G401 (cell line): ENCODE results near the gene COBLL1. TPM values are rescaled to one million over a fixed set of nuclear protein-coding genes. Genes with fewer than 3 reads are reported as not detected.

ENCODE experiments used
- DNase-seq: peaks from one replicate; pipeline ENCODE4 v3.0.0-alpha.2; 2015; ENCODE audit warnings: low spot score
- in situ Hi-C: cut with HindIII; loops from 2 replicates; pipeline ENCODE4 v1.10.0; 2016; ENCODE audit warnings: low sequenced_read_pairs, mixed read lengths
- total RNA-seq: library from RNA; depleted of rRNA; stranded (reverse); fragments of >200 nt; shearing (Covaris generic); gene quantifications from 2 replicates; pipeline ENCODE4 v1.2.3, GENCODE V29; 2014

COBLL1 gene
- total RNA-seq, 1 experiment from 2014 or later = not detected

DNA sequence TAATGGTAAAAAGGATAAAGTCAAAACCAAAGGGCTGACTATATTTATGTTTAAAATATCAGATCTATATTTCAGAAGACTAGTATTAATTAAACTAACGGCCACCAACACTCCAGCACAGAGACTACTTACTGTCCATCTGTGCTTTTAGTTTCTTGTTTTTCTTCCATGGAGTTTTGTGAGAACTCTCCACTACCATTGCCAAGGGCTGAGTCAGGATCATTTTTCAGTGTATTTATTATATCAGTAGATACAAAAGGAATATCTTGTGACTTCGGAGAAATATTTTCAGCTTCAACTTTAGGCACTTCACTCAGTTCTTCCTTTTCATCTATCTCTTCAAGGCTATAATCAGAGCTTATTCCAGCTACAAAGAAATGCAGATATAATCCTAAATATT, 141.2 kb downstream of the COBLL1 start:
- no peak for DNase-seq
- in situ Hi-C loops = no loop called here

DNA sequence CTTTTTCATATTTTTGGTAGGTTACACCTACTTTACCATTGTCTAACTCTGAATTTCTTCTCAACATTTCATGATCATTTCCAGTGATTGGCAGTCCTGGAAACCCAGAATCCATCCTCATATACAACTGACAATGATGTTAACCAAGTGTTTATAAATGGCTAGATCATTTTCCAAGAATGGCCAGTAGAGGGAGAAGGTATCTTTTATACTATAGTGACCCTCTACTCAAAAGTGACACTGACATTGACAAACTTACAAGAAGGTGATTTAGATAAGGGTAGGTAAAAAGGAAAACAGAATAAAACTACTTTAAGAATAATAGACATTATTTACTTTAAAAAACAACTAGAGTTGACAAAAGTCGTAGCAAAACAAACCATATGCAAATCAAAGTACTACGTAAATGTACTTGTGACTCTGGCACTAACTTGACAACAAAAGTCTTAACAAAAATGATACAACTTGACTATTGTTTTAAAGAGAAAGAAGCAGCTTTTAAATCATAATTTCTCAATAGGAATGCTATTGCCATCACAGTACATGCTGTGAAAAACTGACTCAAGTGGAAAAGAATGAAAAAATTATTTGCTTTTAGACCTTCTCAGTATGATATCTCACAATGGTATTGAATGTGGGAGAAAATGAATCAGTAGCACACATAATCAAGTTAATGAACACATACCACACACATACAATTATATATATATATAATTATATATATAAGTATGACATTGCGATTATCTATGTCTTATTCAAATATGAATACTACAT, 143.7 kb downstream of the COBLL1 start:
- in situ Hi-C loops = no loop called here
- DNase-seq = no peak

DNA sequence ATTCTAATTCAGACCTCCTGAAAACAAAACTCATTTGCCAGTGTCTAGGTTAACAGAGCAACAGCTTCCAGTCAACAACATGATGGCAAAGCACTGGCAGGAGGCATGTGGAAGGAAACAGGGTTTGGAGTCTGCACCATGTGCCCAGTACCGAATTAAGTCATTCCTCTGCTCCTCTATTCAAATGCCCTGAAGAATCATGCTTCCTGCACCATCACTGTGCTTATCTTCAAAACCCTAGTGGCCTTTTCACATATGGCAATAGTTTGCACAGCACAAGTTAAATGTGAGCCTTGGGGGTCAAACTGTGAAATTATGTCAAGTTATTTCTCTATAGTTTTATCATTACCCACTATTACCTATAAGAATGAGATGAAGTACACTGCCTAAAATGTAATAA, 145.0 kb downstream of the COBLL1 start:
- in situ Hi-C loops = no loop called here
- DNase-seq = no peak

DNA sequence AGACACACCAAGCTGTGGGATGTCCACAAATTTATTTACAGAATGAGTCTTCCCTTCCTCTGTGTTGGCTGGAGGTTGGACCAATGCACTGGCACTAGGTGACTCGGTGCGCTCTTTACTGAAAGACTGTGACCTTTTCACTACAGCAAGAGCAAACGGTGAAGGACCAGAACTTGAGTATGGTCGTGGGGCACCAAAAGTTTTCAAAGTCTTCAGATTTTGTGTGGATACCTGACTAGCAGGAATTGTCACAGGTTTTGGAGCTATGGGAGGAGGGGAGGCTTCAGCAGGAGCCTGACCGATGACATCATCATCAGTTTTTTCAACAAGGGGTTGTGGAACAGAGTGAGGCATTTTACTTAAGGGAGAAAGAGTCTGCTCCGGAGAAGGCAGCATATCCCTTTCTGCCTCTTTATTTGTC, 147.3 kb downstream of the COBLL1 start:
- in situ Hi-C loops = no loop called here

DNA sequence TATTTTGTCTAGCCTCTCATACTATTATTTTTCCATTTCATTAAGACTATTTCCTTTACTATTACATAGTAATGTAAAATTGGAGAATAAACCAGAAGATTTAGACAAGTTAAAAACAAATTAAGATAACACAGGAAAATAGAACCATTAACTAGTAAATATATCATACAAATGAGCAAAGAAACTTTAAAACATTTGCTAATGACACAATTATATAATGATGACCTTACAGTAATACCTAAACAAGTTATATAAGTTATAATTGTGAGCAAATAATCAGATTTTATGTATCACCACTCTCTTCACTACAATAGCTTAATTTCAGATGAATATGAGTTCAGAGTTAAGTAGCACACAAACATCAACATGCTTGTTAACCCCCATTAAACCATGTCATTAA, 147.8 kb downstream of the COBLL1 start:
- no peak for DNase-seq
- in situ Hi-C loops = no loop called here

More for the DNA sequence above, 147.3 kb downstream of the COBLL1 start:
- no peak for DNase-seq

DNA sequence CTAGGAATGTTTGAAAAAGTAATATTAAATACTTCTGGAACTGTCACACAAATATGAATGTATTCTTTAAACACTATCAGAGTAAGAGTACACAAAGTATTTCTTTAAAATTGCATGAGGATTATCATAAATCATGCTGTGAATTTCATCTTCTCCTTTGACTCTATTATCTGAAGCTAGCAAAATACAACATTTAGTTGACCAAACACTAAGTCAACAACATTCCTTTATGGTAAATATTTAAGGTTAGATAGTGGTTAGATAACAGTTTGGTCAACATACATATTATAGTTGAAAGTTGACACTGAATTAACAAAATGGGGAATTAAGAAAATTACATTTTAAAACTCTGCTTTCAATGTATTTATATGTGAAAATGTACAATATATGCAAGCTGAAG, 148.2 kb downstream of the COBLL1 start:
- DNase-seq = no peak
- in situ Hi-C loops = no loop called here

DNA sequence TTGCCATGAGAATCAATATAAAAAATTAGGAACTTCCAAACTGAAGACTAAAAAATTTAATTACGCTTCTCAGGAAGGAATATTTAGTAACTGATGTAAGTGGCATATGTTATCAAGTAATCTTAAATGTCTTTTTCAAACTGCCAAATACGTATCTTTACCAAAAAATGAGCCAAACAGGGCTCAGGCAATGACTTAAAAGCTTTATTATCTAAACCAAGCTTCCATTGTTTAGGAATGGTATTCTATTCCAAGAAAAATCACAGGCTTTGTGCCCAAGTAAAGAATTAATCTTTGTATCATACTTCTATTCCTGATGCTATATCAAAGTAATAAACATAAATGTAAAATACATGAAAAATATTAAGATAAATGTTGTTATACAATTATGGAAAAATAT, 148.7 kb downstream of the COBLL1 start:
- in situ Hi-C loops = no loop called here
- no peak for DNase-seq

DNA sequence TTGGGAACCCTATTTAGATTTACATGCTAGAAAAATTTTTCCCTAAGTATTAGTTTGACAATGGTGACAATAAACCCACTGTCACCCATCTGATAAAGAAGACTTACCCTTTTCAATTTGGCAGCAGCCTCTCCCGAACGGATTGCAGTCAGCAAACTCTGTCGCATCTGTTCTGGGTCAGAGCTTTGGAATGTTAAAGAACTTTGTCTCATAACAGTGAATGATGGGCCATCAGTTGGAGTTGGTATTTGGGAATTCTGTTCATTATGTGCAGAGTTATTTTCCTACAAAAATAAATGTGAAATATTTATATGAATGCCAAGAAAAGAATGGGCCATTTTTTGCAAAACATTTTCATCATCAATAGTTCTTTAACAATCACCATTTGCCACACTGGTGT, 149.5 kb downstream of the COBLL1 start:
- in situ Hi-C loops = no loop called here

DNA sequence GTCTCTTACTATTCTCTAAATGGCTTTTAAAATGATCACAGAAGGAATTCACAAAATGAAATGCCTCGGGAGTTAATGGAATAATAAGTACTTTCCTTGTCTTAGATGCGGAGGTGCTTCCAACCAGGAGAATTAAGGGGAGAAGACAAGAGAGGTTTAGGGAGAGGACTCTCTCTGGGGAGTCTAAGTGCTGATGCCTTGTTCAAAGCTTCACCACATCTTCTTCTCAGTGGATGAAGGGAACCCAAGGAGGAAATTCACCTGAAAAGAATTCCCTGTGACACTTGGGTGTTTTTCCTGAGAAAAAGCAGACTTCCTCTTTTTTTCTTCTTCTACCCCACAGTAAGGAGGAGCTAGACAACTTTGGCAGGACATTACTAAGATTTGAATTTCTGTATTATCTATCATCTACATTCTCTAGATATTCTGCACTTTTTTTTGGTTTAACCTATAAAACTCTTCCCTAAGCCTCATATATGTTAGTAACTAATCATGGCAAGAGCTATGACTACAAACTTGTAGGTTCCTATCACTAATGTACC, 150.2 kb downstream of the COBLL1 start:
- in situ Hi-C loops = no loop called here
- no peak for DNase-seq

More for the DNA sequence above, 149.5 kb downstream of the COBLL1 start:
- no peak for DNase-seq

DNA sequence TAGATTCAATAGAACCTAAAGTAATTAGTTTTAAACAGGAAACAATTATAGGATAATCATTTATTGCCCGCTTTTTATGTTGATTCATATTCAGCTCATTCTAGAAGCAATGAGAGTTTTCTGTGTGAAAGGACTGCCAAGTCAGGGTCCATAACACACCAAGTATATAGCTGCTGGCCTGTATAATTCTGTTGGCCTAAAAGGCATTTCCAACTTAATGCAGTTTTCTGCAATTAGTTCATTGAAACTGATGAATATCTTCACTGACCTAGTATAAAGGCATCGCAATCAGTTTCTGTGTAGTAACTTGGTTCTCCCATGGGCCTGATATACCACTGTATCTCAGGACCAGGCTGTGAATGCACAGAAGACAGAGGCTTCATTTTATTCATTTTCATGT, 151.3 kb downstream of the COBLL1 start:
- in situ Hi-C loops = no loop called here
- DNase-seq = no peak

DNA sequence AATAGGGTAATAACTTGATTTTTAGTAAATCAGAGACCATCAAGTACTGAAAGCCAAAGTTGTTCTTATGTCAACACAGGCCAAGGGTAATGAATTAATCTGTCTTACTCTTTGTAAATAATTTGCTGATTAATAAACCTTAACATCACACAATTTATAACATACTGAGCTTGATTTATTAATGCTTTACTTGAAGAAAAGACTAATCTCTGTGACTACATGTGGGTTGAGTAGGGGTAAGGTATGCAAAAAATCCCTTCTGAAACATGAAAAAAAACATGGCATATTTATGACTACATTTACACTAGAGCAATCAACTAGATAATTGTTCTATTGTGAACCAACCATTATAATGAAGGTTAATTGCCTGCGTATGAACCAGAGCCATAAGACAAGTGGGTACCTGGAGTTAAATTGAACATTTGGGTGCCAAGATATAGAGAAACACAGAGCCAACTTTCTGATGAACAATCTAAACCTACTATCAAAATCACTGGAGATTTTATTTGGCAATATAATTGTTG, 152.7 kb downstream of the COBLL1 start:
- in situ Hi-C loops = no loop called here
- no peak for DNase-seq

DNA sequence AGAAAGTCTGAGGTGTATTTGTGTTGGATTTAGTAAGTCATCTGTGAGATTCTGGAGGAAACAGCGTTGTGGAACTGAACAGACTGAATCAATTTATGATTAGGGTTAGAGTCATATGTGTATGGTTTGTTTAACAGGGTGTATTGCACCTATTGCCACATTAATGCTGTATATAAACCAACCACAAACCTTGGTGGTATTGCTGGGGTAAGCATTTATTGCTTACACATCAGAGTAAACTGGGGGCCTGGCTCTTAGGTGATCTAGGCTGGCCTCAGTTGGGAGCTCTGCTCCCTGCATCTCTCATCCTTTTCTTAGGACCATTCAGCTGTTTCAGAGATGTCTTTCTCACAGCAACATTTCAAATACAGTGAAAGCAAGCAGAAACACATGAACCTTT, 160.6 kb downstream of the COBLL1 start:
- in situ Hi-C loops = no loop called here
- no peak for DNase-seq

DNA sequence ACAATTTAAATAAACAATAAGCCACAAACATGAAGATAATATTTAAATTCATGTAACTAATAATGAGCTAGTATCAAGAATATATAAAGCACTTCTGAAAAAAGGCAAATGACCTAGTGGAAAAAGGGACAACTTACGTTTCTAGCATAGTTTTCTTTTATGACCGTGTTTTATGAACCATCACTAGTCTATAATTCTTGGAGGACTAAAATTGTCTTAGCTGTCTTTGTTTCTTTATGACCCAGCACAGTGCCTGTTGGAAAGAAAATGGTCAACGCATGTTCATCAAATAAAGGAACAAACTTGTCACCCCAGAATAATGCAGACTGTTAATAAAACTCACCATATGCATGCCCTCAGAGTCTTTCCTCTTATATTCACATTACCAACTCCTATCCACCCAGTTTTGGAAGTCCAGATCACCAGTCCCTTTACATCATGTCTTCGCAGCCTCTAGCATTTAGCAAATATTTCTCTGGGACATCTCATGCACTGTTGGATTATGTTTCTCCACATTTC, 162.9 kb downstream of the COBLL1 start:
- in situ Hi-C loops = no loop called here
- DNase-seq = no peak

DNA sequence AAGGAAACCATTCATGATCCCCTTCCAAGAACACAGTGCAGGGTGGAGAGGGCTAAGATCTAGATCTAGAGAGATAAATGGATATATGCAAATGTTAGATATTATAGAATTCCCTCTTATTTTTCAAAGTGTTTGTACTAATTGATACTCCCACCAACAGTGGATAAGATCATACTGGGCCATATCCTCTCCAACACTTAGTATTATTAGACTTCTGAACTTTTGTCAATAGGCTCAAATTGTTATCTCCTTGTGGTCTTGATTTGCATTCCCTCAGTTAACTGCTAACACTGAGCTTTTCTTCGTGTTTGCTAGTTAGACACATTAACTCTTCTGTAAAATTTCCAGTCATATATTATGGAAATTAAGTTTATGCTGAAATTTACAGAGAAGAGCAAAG, 163.9 kb downstream of the COBLL1 start:
- DNase-seq = no peak
- in situ Hi-C loops = no loop called here

DNA sequence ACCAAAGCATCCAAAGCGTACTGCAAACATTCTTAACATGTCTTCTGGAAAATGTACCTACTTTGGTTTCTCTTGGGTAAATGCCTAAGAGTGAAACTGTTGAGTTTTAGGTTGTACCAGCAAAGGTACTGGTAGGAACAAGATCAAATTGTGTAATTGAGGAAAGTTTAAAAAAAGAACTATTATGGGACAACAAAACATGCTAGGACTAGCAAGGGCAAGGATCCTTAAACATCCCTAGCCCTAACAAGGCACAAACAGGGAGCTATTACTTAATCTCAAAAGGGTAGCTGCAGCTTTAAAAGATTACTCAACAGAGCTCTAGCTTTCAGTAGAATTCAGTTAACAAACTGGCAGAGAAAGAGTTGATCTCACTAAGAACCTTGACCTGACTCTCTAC, 164.4 kb downstream of the COBLL1 start:
- no peak for DNase-seq
- in situ Hi-C loops = no loop called here

DNA sequence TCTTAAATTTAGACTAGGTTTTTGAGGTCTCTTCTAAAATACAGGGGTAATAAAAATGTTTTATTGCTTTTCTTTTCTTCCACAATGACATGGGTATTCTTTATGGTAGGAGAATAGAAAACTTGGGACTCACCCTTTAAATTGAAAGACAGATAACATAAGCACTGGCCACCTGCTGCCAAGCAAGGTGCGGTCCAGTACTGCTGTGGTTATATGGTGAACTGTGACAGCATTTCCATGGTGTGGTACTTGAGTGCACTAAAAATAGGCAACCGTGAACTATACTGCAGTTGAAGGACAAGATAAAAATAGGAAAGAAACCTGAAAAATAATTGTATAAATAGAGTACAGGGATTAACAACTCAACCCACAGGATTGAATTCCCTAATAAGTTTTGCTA, 165.9 kb downstream of the COBLL1 start:
- no peak for DNase-seq
- in situ Hi-C loops = no loop called here

DNA sequence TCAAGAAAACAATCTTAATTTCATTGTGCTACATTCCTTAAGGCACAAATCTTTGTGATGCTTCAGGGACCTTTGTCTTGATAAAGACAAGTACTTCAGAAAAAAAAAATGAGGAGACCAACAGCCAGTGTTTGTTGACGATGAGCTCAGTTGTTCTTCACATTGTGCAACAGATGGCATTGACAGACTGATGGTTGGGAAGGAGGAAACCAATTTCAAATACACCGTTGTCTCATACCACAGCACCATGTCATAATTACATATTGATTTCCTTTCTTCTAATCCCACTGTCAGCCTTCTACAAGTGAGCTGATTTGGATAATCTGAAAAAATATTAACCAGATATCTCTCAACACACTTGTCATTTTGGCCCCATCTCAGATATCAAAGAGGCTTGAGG, 166.6 kb downstream of the COBLL1 start:
- no peak for DNase-seq
- in situ Hi-C loops = no loop called here

DNA sequence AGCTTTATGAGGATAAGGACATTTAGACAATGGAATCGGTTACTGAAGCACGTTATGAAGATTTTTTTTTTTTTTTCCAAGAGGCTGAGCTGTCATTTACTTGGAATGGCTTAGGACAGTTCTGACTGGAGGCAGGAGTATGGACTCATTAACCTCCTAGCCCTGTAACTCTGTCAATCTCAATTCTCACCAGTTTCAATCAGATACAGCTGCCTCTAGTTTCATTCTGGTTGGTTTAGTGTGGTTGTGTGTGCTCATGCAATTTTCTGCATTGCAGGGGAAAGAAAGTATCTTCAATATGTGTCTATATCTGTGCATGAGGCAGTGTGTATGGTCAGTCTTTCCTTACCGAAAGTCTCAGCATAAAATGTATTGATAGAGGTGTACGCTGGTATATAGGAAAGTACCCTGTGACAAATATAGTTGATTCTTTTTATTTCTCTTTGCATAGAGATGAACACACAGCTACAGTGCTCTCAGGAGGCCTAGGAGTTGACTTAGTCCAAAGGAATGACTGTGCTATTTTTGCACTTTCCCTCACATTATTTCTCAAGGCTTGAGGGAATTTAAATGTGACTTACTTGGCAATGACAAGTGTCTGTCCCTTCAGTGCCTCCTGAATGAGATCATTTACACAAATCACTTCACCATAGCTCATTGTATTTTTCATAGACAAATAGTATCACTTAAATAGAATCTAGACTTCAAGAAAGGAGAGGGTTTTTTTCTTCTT, 169.8 kb downstream of the COBLL1 start:
- DNase-seq = no peak
- in situ Hi-C loops = no loop called here

DNA sequence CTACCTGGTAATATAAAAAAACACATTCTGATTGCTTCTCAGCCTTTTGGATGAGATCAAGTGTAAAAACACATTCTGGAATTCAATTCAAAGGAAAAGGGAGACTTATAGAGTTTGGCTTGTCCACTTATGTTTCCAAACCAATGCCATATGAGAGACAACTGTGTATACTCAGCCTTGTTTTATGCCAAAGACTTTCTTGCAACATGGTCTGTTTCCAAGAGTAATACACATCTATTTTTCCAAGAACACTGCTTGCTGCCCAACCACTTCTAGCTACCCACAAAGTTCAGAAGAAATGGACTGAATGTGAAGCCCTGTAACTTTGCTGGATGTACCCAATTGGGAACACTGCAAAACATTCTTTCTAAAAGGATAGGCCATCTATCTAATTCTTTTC, 172.3 kb downstream of the COBLL1 start:
- in situ Hi-C loops = no loop called here
- no peak for DNase-seq

DNA sequence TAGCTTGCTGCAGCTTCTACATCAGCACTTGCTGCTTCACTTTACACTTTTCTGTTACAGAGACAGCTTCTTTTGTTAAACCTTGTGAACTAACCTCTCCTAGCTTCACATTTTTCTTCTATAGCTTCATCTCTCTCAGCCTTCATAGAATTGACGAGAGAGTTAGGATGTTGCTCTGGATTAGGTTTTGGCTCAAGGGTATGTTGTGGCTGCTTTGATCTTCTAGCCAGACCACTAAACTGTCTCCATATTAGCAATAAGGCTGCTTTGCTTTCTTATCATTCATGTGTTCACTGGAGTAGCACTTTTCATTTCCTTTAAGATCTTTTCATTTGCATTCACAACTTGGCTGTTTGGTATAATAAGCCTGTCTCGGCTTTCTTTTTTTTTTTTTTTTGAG, 174.1 kb downstream of the COBLL1 start:
- in situ Hi-C loops = no loop called here
- no peak for DNase-seq
